ENCODE data around the gene TRABD2B.

The TRABD2B gene

DNA sequence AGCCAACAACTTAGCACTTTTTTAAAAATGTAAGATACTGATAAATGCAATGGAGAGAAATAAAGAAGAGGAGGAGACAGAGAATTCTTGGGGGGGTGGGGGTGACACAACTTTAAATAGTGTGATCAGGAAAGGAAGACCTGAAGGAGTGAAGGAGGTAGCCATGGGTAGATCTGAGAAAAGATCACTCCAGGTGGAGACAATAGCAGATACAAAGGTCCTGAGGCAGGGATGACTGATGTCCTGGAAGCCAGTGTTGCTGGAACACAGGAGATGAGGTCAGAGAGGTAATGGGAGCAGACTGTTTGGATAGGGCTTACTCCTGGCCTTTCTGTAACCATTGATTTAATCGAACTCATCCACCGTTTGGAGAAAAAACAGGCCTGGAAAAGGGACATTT lies 24.6 kb upstream of the TRABD2B start:
- no peak for DNase-seq

DNA sequence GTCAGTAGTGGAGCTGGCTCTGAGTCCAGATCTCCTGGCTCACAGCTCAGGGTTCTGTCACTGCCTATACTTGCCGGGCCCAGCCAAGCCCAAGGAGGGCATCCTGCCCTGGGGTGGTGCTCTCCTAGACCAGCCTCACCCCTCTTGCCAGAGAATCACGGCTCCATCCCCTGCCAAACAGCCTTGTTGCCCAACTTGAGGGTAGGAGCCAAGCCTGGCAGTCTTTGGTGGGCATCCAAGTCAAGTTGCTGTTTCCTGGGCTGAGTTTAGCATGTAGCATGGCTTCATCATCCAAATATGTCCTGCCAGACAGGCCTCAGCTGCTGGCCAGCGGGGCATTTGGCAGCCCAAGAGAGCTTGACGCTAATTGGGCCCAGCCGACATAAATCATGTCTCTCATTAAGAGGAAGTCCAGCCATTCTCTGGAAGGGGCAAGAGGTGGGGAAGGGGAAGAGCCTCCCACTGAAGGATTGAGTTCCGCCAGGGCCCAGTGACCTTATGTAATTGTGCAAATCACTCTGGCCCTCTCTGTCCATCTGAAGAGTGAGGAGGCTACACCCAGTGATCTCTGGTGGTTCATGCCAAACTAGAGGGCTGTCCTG lies 22.6 kb upstream of the TRABD2B start:
- no peak for DNase-seq

DNA sequence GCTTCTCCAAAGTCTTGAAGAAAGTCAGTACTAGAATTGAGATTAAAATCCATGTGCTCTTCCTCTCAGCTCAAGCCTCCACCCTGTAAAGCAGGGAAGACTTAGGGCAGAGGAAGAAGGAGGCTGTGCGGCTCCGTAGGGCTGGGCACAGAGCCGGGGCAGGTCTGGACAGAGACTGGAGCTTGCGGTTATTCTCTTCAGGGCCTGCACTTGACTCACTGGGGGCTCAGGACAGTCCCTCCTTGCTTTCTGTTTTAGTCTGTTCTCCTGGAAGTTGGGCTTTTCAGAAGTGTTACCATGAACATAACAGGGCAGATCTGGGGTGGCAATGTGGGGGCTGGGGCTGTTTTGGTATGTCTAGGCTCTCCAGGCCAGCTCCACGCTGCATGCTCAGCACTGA lies 21.6 kb upstream of the TRABD2B start:
- no peak for DNase-seq

DNA sequence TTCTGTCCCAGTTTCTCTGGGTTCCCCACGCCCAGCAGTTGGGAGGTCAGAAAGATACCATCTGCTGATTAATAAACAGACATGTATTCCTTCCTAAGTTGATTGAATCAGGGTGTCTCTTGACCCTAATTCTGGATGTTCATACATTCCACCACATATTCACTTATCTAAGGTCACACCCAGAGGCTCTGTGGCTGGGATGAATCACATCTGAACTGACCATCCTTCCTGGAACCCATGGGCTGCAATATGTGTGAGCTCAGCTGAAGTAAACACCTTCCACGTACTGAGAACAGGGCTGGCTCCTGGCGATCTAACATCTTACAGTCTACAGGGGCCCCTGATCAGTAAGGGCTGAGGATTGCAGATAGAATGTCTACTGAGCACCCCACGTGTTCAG lies 20.5 kb upstream of the TRABD2B start:
- no peak for DNase-seq

- no peak for DNase-seq
Measured at GRCh38 chr1:48016515-48016914, 19.3 kb upstream of the TRABD2B start.

- no peak for DNase-seq
Measured at GRCh38 chr1:48013270-48013669, 16.1 kb upstream of the TRABD2B start.

GRCh38 chr1:48007047-48007446 lies 9.9 kb upstream of the TRABD2B start:
- no peak for DNase-seq

GRCh38 chr1:48006264-48006663 lies 9.1 kb upstream of the TRABD2B start:
- DNase-seq = no peak

DNA sequence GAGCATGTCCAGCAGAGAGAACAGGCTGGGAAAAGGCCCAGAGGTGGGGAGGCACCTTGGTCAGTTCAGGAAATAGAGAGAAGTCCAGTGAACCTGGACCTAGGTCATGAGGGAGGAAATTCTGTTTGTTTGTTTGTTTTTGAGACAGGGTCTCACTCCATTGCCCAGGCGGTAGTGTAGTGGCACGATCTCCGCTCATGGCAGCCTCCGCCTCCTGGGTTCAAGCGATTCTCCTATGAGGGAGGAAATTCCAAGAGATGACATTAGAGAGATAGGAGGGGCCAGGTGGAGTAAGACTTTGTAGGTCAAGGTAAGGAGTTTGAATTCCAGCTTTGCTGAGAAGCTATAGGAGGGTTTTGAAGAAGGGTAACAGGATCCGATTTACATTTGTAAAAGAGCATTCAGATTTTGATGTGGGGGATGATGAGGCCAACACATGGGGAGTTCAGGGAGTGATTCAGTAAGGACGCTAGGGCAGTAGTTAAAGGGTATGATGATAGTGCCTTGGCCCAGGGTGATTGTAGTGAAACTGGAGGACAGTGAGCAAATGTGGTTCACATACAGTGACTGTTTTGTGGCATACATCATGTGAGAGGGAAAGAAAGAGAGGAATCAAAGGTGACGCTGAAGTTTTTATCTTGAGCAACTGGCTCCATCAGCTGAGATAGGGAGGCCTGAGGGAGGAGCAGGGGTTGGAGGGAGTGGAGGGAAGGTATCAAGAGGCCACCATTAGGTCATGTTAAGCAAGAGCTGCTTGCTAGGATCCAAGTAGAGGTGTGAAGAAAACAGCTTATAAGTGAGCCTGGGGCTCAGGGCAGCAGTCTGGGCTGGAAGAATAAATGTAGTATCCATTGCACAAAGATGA lies 8.3 kb upstream of the TRABD2B start:
- DNase-seq = no peak

- no peak for DNase-seq
Measured at GRCh38 chr1:48003741-48004531, 6.8 kb upstream of the TRABD2B start.

DNA sequence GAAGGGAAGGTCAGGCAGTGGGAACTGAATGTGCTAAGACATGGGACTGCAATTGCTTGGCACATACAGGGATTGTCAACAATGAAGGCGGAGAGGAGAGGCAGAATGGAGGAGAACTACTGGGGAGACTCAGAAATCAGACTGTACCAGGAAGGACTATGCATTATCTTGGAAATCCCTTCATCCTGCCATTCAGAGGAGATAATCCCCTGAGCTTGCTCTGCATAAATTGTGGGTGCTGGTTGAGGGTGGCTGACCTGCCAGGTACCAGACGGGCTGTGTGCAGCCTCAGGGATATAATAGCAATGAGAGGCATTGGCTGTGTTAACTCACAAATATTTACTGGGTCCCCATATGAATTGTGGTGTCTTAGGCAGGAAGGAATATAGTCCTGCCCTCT lies 5.0 kb upstream of the TRABD2B start:
- DNase-seq = no peak

DNA sequence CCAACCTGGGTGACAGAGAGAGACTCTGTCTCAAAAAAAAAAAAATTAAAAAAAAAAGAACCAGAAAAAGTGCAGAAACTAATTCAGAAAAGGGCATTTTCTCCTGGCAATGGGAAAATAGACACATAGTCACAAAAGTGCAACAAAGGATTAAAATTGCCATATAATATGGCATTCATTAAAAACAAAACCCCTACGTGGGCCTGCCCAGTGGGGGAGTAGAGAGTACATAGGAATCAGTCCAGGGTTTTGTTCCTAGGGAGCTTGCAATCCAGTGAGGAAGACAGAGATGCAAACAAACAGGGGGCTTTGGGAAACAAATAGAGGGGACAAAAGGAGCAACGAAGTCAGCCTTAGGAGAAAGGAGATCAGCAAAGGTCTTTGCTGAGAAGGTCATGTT lies 4.5 kb upstream of the TRABD2B start:
- DNase-seq = no peak

DNA sequence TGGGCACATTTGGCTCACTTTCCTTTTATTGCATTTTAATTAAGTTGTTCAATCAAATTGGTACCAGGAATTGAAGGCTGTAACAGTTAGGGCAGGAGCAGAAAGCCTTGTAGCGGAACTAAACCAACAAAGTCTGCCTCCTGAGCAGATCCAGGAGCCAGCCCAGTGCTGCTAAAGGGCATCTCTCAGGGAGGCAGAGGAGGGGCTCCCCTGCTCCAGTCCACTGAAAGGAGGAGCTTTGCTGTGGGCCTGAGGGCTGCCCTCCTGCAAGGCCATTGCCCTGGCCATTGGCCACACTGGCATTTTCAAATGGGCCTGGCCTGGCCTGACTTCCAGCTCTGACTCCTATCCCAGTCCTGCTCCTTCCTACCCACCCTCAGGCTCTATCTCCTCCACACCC lies 3.7 kb upstream of the TRABD2B start:
- no peak for DNase-seq

GRCh38 chr1:47999097-47999496 lies 1.9 kb upstream of the TRABD2B start:
- no peak for DNase-seq

GRCh38 chr1:47998396-47998990 lies 1.3 kb upstream of the TRABD2B start:
- no peak for DNase-seq

- DNase-seq = no peak
Measured at GRCh38 chr1:47996406-47997226, 569 bp downstream of the TRABD2B start.

- no peak for DNase-seq
Measured at GRCh38 chr1:47996060-47996405, 1.2 kb downstream of the TRABD2B start.

DNA sequence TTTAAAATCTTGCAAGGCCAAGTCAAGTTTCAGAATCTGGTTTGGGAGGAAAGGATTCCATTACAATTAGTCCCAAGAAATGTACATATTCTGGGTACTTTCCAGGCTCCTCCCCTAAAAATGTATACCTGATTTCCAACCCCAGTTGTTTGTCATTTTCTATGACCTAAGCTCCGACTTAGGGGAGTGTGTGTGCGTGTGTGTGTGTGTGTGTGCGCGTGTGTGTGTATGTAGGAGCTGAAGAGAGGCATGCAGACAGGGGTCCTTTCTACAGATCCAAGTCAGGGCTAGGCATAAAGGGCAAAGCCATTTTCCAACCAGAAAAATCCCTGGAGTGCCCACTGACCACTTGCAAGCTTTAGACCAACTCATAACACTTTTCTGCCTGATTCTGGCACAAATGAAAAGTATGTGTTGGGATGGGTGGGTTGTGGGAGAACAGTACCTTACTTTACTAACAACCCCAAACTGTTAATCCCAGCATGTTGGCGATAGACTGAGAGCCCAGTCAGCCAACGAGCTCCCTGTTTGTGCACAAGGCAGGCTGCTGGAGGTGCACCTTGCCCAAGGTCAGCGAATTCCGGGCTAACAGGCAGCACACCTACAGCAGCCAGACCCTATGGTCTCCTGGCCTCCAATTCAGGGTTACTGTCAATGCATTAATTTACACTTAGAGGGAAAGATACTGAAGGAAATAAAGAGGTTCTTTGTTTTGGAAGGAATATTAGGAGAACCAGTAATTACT lies 1.7 kb downstream of the TRABD2B start:
- no peak for DNase-seq

GRCh38 chr1:47993881-47994625 lies 3.1 kb downstream of the TRABD2B start:
- DNase-seq = no peak

DNA sequence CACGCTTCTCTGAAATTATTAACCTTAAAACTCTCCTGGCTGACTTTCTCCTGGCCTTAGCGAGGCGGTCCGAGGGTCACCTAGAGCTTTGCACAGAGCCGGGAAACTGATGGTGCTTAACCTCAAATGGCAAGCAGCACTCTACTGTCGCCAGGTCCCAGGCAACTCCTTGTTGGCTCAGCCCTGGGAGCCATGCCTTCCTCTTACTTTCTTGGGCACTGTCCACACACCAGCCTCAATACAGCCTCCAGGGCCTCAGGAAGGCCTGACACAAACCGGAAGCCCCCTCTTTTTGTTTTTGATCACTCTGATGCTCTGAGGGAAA lies 3.8 kb downstream of the TRABD2B start:
- DNase-seq = no peak

DNA sequence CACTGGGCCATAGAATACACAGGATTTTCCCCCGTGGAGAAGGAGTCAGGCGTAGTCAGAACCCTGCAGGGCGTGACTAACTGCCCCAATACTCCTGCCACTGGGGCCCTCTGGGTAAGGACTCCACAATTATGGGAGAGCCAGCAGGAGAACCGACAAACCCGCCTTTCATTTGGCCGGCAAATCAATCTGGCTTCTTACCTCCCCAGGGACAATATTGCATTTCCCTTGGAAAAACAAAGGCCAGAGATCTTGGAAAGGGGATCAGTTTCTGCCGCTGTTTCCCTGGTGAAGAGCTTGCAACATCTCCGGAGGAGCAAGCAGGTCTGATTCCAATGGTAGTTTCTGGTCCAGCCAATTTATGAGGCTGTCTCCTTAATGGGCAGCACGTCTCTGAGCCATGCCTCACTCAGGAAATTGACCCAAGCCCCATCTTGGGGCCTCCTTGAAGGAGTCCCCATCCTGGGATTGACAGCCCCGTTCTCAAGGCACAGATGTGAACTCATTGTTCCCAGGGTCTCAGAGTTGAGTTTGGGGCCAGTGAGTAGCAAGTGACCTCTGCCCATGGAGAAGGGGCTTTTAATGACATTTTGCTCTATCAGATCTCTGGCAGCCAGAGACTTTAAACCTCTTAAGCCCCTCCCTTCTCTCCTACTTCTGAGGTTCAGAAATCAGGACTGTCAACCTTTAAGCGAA lies 4.3 kb downstream of the TRABD2B start:
- no peak for DNase-seq

Data from activated effector memory CD4-positive, alpha-beta T cell treated with anti-CD3 and anti-CD28 coated beads, Interleukin-2, amount 50 U/mL, for 16 hours (primary cell).